DMS79 (cell line): ENCODE data around the gene PNCK.
"Not testable (repeated sequence)": the region's sequence is repeated elsewhere in the genome, so short reads cannot be mapped to it uniquely, and the experiment has no call there.

Experiments used
- DNase-seq: peaks from one replicate; lab custom pipeline; 2025; lab: John Stamatoyannopoulos, UW

PNCK gene

DNA sequence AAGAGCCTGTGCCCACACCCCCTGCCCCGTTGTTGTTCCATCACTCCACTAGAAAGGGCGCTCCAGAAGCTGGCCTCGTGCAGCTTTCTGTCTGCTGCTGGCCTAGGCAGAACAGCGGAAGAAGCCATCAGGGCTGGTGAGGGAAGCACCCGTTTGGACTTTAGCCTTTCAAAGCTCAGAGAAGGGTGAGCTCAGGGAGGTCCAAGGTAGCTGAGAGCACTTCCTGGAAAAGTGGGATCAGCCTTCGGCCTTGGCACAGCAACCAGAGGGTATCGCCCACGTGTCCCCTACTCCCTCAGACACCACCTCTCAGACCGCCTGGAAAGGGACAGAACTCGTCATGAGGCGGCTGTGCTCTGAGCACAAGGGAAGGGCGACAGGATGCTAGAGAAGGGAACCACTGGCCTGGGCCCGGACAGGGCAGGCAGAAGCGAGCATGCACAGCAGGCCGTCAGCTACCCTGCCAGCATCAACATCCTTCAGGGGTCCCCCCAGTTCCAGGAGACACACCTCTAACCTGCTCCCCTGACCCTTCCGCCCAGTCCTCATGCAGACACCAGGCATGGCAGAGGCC, 25.7 kb upstream of the PNCK start:
- DNase-seq, result not testable (repeated sequence)

DNA sequence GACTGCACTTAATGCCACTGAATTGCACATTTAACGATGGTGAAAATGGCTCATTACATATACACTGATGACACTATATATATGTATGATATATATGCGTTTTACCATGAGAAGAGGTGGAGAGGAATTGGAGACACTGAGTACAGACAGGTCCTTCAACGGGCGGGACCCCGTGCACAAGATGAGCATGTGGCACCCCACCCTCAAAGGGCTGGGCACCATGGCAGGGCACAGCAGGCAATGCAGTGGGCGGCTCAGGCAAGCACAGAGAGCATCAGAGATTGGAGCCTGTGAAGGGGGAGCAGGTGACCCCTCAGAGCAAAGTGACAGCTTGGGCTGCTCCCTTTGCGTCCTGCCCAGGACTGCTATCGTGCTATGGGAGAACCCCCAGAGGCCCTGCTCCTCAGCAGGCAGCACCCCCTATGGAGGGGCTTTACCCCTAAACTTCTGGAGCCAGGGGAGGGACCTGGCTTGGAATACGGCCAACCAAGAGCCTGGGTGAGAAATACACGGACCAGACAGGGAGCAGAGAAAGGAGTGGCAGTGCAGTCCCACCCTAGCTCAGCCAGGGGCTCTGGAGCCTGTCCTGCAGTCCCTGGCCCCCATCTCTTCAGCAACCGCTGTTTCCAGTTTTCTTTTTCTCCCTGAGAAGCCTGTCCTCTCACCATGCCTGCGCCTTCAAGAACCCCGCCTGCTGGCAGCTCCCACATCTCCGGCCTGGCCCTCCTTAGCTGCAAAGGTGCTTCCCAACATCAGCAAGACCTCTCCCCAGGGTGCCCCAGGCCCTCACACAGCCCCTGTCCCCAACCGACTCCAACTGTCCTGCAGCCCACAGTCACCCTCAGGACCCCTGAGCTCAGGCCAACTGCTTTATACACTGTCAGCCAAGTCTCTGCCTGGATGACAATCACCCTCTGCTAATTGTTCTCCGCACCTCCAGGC, 24.6 kb upstream of the PNCK start:
- no peak for DNase-seq

DNA sequence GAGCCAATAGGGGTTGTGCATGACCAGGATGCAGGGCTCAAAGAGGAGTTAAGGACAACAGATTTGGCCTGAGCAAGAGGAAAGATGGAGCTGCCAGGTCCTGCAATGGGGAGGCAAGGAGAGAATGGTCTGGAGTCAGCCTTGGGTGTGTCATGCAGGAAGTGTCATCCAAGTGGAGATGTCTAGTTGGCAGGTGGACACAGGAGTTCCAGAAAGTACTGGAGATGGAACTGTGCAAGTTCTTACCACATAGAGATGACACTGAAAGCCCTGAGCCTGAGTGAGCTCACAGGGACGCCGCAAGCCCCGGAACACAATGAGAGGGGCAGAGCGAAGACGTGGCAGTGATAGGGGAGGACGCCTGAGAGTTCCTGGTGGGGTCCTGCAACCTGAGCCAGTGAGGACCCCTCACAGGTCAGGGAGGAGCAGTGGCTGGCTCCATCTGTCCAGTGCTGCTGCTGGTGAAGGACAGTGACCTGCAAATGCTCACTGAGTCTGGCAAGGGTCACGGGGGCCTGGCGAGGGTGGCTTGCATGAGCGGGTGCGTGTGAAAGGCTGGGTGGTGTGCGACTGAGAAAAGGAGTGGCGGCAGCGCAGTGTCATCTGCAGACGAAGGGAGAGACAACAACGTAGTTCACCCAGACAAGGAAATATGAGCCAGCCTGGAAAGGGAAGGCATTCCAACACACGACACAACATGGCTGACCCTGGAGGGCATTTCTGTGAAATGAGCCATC, 23.5 kb upstream of the PNCK start:
- DNase-seq, result not testable (repeated sequence)

DNA sequence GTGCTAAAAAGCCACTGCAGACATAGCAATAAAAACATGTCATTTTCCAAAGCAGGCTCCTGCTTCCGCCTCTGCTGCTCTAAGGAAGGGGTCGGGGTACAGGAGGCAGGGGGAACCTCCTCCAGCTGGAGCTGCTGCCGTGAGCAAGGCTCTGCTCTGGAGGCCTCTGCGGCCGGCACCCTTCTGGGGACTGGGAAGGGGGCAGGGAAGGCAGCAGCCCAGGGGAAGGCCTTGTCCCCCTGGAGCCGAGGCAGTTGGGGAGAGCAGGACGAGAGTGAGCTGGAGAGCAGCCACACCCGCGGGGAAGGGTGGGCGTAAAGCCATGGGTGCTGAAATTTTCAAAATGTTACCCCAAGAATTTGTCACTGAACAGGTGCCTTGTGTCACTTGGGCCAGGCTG, 22.9 kb upstream of the PNCK start:
- not testable (repeated sequence) for DNase-seq

DNA sequence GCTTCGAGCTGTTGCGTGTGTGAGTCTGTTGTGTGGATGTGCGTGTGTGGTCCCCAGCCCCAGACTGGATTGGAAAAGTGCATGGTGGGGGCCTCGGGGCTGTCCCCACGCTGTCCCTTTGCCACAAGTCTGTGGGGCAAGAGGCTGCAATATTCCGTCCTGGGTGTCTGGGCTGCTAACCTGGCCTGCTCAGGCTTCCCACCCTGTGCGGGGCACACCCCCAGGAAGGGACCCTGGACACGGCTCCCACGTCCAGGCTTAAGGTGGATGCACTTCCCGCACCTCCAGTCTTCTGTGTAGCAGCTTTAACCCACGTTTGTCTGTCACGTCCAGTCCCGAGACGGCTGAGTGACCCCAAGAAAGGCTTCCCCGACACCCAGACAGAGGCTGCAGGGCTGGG, 22.5 kb upstream of the PNCK start:
- no peak for DNase-seq

DNA sequence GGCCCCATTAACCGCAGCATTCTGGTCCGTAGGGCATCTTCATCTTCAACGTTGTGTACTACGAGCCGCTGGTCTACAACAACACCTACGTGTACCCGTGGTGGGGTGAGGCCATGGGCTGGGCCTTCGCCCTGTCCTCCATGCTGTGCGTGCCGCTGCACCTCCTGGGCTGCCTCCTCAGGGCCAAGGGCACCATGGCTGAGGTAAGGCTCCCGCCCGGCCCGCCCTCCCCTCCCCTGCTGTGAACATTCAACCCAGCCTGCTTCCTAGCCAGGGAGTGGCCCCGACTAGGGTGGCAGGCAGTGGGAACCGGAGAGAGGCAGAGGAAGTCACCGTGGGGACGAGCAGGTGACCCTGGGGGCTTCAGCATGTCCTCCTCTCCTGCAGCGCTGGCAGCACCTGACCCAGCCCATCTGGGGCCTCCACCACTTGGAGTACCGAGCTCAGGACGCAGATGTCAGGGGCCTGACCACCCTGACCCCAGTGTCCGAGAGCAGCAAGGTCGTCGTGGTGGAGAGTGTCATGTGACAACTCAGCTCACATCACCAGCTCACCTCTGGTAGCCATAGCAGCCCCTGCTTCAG, 21.2 kb upstream of the PNCK start:
- no peak for DNase-seq

DNA sequence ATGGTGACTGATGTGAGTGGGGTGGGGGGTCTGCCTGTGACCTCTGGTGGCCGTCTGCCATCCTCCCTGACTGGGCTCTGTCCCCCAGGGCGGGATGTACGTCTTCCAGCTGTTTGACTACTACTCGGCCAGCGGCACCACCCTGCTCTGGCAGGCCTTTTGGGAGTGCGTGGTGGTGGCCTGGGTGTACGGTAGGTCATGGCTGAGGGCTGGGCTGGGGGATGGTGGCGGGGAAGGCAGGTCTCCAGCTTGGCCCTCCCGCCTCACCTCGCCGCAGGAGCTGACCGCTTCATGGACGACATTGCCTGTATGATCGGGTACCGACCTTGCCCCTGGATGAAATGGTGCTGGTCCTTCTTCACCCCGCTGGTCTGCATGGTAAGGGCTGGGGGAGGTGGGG, 20.6 kb upstream of the PNCK start:
- not testable (repeated sequence) for DNase-seq

DNA sequence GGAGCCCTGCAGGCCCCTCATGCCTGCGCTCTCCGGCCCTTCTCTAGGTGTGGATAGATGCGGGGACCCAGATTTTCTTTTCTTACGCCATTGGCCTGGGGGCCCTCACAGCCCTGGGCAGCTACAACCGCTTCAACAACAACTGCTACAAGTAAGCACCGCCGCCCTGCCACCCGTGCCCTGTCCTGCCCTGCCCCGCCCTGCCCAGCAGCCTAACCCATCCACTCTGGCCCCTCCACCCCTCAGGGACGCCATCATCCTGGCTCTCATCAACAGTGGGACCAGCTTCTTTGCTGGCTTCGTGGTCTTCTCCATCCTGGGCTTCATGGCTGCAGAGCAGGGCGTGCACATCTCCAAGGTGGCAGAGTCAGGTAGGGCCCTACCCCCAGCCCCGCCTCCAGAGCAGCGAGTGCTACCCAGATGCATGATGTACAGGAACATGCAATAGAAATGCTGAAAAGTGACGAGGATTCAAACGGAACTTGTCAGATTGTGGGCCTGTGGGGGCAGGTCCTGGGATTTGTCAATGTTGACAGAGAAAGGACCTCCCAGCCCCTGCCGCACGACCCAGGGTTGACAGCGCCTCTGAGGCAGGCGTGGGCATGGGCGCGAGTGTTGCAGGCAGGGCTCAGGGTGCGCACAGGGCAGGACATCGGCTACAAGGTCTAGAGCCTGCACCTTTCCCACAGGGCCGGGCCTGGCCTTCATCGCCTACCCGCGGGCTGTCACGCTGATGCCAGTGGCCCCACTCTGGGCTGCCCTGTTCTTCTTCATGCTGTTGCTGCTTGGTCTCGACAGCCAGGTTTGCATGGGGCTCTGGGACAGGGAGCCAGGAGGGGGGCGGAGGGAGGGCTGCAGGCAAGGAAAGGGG, 19.8 kb upstream of the PNCK start:
- no peak for DNase-seq

DNA sequence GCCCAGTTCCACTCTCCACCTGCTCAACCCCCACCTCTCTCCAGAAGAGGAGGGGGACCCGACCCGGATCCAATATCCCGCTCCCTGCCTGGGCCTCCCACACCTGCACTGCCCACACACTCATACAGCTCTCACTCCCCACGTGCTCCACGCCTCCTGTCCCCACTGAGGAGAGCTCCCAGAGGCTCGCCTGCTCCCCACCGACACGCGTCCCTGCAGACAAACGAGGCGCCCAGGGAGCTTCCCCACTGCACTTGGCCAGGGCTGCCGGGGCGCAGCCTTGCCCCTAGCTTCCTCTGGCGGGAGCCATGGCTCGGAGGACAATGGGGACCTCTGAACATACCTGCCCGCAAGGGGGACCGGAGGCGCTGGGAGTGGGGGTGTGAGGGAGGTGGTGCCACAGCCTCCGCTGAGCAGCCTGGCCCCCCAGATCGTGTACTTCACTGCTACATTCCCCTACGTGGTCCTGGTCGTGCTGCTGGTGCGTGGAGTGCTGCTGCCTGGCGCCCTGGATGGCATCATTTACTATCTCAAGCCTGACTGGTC, 19.1 kb upstream of the PNCK start:
- no peak for DNase-seq

DNA sequence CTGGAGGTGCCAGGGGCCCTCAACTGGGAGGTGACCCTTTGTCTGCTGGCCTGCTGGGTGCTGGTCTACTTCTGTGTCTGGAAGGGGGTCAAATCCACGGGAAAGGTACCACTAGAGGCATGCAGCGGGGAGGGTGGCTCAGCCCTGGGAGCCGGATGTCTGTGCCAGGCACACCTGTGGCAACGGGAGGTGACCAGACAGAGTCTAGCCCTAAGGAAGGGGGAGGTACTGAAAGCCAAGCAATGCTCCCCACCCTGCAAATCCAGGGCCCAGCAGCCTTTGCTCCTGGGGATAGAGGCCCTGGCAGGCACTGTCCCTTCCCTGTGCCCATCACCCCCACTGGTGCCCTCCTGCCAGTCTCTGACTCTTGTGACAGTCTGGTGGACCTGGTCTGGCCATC, 18.4 kb upstream of the PNCK start:
- DNase-seq, result no peak

DNA sequence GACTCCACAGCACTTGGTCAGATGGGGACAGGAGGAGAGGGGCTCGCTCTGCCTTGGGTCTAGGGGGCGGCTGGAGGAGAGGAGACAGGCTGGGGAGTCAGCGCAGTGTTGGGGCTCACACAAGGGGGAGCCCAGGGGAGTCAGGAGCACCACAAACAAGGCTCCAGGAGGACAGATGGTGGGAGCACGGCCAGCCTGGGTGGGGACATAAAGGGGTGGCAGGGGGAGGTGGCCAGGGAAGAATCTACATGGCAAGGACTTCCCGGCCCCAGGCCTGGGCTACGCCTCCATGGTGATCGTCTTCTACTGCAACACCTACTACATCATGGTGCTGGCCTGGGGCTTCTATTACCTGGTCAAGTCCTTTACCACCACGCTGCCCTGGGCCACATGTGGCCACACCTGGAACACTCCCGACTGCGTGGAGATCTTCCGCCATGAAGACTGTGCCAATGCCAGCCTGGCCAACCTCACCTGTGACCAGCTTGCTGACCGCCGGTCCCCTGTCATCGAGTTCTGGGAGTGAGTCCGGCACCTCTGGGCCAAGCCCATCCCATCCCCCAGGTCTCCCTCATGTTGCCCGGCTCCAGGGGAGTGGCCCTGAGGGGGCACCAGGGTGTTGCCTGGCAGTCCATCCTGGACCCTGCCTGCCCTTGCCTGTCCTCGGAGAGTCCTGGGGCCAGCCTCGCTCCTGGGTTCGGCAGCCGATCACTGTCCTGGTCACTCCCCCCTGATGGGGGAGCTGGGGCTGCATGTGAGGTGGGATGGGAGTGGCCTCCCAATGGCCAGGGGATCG, 17.6 kb upstream of the PNCK start:
- not testable (repeated sequence) for DNase-seq

DNA sequence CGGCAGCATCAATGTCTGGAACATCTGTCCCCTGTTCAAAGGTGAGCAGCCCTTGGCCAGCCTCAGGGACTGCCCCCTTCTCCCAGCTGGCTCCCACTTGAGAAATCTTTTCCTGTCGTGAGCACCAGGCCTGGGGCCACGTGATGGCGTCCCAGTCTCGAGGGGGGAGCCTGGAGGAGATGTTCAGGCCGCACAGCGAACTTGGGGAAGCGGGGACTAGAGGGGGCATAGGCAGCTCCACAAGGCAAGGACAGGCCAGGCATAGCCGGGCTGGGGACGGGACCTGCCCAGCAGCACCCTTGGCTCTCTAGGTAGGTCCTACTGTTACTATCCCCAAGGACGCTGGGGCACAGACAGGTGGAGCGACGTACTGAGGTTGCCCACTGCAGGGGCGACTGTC, 16.9 kb upstream of the PNCK start:
- no peak for DNase-seq

DNA sequence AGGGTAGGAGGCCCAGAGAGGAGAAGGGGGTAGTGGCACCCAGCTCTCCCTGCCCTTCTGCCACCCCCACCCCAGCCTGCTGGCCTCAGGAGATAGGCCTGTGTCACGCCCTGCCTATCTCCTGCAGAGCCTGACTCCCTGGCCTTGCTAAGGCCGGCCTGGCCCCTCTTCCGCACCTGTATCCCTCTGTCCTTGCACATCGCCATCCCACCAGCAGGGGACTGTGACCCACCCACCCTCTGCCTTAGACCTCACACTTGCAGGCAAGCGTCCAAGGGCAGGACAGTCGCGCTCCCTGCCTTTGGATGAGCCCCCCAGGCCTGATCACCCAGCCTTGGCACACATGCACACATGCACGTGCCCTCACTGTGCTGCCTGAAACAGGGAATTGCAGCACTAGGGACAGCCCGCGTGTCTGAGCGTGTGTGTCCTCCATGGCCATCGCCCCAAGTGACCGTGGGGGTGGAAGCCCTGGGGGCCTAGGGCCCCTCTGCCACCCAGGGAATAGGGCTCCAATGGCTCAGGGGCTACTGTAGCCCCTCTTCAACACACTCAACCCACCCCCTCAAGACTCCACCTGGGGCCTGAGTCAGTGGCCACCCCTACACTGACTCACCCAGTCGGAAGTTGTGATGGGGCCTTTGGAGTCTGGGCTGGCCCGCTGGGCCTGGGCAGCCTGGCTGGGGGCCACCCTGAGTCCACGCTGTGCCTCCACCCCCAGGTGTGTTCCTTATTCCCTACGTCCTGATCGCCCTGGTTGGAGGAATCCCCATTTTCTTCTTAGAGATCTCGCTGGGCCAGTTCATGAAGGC, 16.2 kb upstream of the PNCK start:
- no peak for DNase-seq

DNA sequence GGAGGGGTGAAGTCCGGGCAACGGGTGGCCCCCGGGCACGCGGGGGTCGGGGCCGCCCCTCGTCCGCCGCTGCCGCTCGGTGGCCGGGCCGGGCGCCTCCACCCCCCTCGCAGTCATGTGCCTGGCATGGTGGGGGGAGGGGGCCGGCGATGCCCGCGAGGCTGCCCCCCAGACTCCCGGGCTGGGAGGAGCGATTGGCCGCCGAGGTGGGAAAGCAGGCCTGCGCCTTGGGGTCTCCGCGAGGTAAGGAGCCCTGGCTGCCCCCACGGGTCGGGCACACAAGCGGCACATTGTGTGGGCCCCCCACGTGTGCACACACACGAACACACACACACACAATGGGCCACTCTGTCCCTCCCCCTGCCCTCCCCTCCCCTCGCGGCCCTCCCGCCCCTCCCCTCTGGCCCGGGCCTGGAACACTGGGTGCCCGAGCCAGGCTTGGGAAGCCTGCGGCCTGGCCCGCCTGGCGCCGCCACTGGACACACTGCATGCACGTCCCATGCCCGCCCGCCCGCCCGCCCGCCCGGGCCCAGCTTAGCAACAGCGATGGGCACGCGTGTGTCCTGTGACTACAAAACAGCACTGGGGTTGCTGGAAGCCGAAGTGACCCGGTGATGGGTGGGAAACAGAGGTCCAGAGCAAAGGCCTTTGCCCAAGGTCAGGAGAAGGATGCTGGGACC, 15.4 kb upstream of the PNCK start:
- DNase-seq, result no peak

DNA sequence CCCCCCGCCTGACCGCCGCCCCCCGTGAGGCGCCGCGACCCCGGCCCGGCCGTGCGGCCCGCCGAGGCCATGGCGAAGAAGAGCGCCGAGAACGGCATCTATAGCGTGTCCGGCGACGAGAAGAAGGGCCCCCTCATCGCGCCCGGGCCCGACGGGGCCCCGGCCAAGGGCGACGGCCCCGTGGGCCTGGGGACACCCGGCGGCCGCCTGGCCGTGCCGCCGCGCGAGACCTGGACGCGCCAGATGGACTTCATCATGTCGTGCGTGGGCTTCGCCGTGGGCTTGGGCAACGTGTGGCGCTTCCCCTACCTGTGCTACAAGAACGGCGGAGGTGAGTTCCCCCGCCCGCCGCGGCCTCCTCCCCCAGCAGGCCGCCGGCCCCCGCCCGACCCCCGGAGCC, 14.9 kb upstream of the PNCK start:
- DNase-seq, result no peak

DNA sequence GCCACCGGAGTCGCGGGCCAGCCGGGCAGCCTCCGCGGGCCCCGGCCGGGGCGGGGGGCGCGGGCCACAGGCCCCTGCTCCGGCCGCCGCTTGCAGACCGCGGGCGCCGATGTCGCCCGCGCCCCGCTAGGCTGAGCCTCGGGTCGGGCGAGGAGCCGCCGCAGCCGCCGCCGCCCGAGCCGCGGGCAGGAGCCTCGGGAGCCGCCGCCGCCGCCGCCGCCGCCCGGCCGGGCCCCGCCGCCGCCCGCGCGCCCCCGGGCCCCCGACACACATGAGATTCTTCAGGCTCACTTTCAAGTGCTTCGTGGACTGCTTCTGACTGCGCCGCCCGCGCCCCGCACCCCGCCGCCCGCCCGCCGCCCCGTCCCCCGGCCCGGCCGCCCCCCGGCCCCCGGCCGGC, 14.5 kb upstream of the PNCK start:
- no peak for DNase-seq

DNA sequence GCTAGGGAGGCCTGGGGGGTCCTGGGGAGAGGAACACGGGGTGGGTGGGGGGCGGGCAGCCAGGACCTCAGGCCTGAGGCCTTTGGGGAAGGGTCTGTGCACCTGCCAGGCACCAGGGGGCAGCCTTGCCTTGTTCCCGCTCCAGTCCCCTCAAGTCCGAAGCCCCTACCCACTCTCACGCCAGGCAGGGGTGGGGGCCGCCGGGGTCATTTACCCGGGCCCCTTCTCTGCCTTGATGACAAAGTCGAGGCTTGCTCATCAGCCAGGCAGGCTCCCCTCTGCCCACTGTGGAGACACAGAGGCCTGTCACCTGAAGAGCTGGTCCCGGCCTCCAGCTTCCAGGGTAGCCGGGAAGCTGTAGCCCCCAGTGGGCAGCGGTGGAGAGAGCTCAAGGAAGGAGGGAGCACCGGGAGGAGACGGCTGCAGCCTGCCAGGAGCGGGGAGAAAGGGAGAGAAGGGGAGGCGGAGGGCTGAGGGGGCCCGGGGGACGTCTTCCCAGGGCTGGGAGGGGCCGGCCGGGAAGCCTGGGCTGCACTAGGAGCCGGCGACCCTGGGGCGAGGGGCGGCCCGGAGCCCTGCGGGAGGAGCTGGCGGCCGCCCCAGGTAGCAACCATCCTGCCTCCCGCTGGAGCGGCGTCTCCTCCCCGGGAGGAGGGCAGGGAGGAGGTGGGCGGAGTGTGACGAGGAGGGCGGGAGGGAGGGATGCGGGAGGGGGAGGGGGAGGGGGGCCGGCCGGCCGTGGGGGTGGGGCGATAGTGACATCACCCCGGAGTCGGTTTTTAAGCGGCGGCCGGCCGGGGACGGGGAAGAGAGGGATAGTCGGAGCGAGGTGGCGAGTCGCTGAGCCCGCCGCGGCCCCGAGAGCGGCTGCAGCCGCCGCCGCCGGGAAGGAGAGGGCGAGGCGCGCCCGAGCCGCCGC, 13.8 kb upstream of the PNCK start, which contains the start of gene SLC6A8:
Gene SLC6A8, plus strand, starts transcription at position 806 of the 919 bp plus-strand sequence. CDS start 649 bp downstream, outside the sequence.
- peak; percentile 31 for DNase-seq

DNA sequence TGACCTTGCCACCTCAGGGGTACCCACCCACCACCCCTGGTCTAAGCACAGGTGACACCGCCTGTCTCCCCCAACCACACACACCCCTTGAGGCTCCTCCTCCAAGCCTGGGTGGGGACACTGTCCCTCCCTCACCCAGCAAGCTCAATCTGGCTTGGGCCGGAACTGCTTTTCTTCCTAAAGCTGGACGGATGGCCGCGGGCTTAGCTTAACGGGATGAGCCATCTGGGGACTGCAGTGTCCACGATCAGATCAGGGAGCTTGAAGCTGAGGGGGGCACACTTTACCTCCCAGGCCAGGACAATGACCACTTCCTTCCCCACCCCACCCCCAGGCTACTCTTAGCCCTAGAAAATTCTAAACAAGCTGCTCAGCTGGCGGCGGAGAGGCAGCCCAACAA, 13.1 kb upstream of the PNCK start:
- DNase-seq, result no peak
